Stimulated activated naive CD4-positive, alpha-beta T cell (primary cell): ENCODE results near the gene EGR2.
"Not testable (repeated sequence)": the region's sequence is repeated elsewhere in the genome, so short reads cannot be mapped to it uniquely, and the experiment has no call there.

ENCODE experiments used
- DNase-seq, 6 experiments: peaks; one replicate each; lab custom pipeline; 2025; lab: John Stamatoyannopoulos, UW

Gene EGR2

GRCh38 chr10:62795100-62795499 is 21.1 kb downstream of the EGR2 start:
- no peak for DNase-seq

GRCh38 chr10:62794306-62794705 is 21.9 kb downstream of the EGR2 start:
- DNase-seq, result no peak

GRCh38 chr10:62792261-62792660 is 23.9 kb downstream of the EGR2 start:
- no peak for DNase-seq

DNA sequence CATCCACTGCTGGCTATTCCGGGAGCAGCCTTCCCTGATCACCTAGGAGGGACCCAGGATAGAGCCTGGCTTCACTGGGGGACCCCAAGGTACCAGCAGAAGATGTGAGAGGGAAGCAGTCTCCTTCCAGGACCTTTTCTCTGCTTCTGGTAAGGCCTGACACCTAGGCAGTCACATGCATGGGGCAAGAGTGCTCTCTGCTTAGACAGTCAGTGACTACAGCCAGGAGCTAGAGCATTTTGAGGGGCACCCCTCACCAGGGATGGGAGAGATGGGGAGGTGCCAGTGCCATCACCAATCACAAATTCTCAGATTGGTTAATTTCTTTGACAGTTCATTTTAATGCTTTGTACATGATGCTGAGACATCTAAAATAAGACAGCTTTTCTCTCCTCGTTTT is 25.6 kb downstream of the EGR2 start:
- DNase-seq, result no peak

DNA sequence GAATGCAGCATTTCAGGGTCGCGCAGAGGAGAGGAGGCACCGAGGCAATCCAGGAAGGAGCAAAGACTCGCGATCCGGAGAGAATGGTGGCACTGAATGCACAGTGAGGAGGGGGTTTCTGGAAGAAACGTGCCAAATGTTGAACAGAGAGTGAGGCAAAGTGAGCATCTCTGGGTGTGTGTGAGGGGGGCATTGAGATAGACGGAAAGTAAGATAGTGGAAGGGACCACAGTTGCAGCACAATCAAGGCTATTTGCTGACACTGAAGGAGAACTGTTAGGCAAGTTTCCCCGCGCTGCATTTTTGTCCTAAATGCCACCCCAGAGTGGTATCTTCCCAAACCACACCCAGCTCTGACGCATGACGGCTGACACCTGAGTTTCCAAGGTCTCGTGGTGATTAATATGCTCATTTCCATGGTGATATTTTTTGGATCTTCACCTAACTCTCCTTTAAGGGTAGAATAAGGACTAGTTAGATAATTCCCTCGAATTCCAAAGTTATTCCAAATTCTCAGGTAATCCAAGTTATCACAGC is 26.1 kb downstream of the EGR2 start:
- DNase-seq, result no peak

- DNase-seq, result no peak
Measured at GRCh38 chr10:62788861-62789467, 27.2 kb downstream of the EGR2 start.

DNA sequence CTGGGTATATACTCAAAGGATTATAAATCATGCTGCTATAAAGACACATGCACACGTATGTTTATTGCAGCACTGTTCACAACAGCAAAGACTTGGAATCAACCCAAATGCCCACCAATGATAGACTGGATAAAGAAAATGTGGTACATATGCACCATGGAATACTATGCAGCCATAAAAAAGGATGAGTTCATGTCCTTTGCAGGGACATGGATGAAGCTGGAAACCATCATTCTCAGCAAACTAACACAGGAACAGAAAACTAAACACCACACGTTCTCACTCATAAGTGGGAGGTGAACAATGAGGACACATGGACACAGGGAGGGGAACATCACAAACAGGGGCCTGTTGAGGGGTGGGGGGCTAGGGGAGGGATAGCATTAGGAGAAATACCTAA is 27.9 kb downstream of the EGR2 start:
- DNase-seq, result not testable (repeated sequence)

DNA sequence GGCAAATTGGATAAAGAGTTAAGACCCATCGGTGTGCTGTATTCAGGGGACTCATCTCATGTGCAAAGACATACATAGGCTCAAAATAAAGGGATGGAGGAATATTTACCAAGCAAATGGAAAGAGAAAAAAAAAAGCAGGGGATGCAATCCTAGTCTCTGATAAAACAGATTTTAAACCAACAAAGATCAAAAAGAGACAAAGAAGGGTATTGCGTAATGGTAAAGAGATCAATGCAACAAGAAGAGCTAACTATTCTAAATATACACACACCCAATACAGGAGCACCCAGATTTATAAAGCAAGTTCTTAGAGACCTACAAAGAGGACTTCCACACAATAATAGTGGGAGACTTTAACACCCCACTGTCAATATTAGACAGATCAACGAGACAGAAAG is 31.6 kb downstream of the EGR2 start:
- DNase-seq, result not testable (repeated sequence)

DNA sequence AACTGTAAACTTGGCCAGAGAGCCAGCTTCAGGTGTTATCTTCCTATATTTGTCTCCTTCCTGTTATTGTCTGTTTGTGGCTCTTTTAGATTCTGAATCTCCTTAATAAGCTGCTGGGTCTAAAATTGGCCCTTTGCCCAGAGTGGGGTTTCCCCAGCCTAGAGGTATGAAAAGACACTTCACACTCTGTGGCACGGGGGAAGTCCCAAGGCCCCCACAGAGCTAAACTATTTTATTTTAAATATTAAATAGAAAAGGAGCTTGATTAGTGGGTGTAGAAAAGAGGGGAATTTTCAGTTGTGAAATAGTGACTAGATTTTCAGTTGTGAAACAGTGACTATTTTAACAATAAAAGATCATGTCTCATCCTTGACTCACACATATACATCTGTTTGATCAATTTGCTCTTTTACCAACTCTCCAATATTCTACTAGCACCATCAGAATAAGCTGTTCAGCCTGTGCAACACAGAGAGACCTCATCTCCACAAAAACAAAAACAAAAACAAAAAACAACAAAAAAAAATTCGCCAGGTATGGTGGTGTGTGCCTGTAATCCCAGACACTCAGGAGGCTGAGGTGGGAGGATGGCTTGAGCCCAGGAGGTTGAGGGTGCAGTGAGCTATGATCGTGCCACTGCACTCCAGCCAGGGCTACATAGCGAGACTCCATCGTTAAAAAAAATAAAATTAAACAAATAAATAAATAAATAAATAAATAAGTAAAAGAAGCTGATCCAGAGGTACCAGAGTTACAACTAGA is 36.5 kb downstream of the EGR2 start:
- DNase-seq, result peak; percentile 23 to 80 (median 72)

GRCh38 chr10:62778125-62778524 is 38.0 kb downstream of the EGR2 start:
- DNase-seq, result no peak

DNA sequence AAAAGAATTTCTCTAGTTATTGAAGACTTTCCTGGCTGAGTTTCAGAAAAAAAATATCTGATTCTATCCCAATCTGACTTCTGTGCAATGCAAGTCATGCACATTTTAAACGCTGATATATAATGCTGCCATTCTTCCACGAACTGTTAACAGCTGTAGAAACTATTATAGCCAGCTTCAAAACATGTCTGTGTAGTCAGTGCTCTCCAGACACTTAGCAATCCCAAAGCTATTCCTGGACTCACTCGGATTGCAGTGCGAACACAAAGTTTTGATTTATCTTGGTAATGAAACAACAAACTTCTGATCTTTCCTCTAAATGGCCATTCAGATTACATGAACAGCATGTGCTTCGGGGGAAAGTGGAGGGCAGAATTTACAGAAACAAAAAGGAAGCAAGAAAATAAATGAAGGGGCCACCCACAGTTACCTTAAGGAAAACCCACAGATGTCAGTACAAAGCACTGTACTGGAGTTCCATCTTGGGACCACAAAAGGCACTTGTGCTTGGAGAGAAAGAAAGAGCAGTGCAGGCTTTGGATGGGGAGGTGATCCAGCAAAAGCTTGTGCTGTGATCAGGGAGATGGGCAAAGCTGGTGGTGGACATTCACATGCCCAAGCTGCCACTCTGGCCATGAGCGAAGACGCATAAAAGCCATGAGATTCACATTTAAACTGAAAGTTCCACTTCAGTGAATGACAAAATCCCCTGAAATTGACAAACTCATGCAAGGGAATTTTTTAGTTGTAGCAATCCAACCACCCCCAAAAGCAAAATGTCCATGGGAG is 43.8 kb downstream of the EGR2 start:
- DNase-seq, result no peak

DNA sequence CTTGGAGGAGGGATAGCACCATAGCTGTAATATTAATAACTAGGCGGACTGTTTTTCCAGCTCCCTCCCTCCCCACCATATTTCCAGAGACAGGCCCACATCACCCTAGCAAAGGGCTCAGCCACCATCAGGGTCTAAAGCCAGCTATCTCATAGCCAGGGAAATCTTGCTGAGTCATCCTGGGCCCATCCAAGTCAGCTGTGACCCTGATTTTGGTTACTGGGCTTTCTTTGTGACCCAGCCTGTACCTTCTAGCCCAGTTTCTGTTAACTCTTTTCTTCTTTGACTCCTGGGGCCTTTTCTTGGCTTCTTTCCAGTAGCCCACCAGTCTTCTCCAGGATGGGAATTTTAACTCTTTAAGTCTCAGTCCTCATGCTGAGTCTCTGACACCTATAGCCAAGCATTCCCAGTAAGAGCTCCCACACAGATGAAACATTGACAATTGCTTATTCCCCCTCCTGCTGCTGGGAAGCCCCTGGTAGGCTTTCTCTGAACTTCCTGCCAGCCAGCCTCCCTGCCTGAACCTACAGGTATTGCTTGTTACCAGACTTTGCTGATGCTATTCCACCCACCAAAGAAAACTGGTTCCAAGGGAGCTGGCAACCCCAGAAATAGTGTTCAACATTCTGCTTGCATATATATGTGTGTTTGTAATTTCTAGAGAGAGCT is 46.5 kb downstream of the EGR2 start:
- no peak for DNase-seq

DNA sequence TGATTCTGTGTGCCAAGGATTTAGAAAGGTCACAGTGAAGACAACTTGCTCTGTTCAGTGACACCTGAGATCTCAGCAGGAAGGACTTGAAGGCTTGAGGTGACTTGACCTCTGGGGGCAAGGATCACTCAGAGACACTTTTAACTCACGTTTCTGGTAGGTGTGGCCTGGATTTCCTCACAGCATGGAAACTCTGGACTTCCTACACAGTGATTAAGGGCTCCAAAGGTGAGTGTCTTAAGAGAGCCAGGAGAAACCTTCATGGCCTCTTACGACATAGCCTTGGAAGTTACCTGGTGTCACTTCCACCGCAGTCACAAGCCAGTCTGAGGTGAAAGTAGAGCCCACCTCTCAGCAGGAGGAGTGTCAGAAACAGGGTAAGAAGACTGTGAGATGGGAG is 49.8 kb downstream of the EGR2 start:
- DNase-seq, result no peak

GRCh38 chr10:62765726-62766125 is 50.4 kb downstream of the EGR2 start:
- DNase-seq, result no peak

- DNase-seq, result no peak
Measured at GRCh38 chr10:62764011-62764410, 52.2 kb downstream of the EGR2 start.

- DNase-seq, result no peak
Measured at GRCh38 chr10:62763155-62763554, 53.0 kb downstream of the EGR2 start.
